Lower leg skin (tissue), 4 donors: ENCODE measurements around the gene CORIN. TPM values are rescaled to one million over a fixed set of nuclear protein-coding genes. Genes with fewer than 3 reads are reported as not detected.

Experiments used
- DNase-seq, 2 donors: peaks; one replicate each; pipeline ENCODE4 v3.0.0-alpha.2; 2019; ENCODE audit warnings: low spot score in 2 of 2
- H3K4me3 ChIP-seq: fragments of 200-600 bp; sonication (generic); 2 replicates; pipeline ENCODE4 v1.5.1; 2017; ENCODE audit warnings: mild to moderate bottlenecking, low read depth; ENCODE audit not compliant: poor library complexity, severe bottlenecking
- CTCF ChIP-seq, 3 donors: fragments of 450-650 bp; IDR thresholded peaks; one replicate each; pipeline ENCODE4 v1.5.1; 2016; ENCODE audit warnings: antibody characterized with exemption in 3 of 3, mild to moderate bottlenecking in 3 of 3, moderate library complexity in 2 of 3
- POLR2A ChIP-seq, 2 donors: fragments of 450-650 bp; IDR thresholded peaks; one replicate each; pipeline ENCODE4 v1.6.1; 2016 to 2017; ENCODE audit warnings: antibody characterized with exemption in 2 of 2, mild to moderate bottlenecking in 1 of 2, moderate library complexity in 1 of 2
- WGBS, 2 donors: methylation state at CpG; one replicate each; pipeline ENCODE4 v1.1.5; 2018; 5-methylcytosine and 5-hydroxymethylcytosine counted together
- intact Hi-C: fragments of 100-400 bp; cut with DNase I; formaldehyde crosslinking; loops from one replicate; pipeline ENCODE4 v1.15.0; 2023; ENCODE audit warnings: low total_unique reads
- total RNA-seq, 4 donors: library from RNA; depleted of rRNA; stranded (reverse); fragments of >200 nt; gene quantifications; one replicate each; pipeline ENCODE4 v1.1.0, GENCODE V29; 2016

CORIN gene
- total RNA-seq, 4 donors from 2014 or later = 0.15 to 17.6 (median 1.7) TPM

- TF ChIP-seq POLR2A (IDR thresholded peaks at IDR 0.05) = no peak
- TF ChIP-seq CTCF (IDR thresholded peaks at IDR 0.05) = no peak
- H3K4me3 ChIP-seq = no peak overlapping the region
- intact Hi-C loops = no loop called here
- WGBS, 2 donors = 83 to 87% methylated on average over 1 of the region's 1 CpG
- DNase-seq = no peak
Observed at GRCh38 chr4:47661741-47662140, 176.1 kb downstream of the CORIN start.

- no peak overlapping the region for H3K4me3 ChIP-seq
- no peak for DNase-seq
- 95% methylated on average over 1 of the region's 1 CpG for WGBS, 2 donors
- intact Hi-C loops = no loop called here
- TF ChIP-seq CTCF (IDR thresholded peaks at IDR 0.05) (no peak), POLR2A (IDR thresholded peaks at IDR 0.05) (no peak)
Observed at GRCh38 chr4:47659342-47659741, 178.5 kb downstream of the CORIN start.

- intact Hi-C loops = no loop called here
- no peak overlapping the region for H3K4me3 ChIP-seq
- no peak for TF ChIP-seq CTCF (IDR thresholded peaks at IDR 0.05)
- TF ChIP-seq POLR2A (IDR thresholded peaks at IDR 0.05) = no peak
- no peak for DNase-seq
- 90 to 96% methylated on average over 3 of the region's 3 CpGs for WGBS, 2 donors
Observed at GRCh38 chr4:47654972-47655693, 182.7 kb downstream of the CORIN start.

- intact Hi-C loops = no loop called here
- no peak for DNase-seq
- no peak overlapping the region for H3K4me3 ChIP-seq
- TF ChIP-seq CTCF (IDR thresholded peaks at IDR 0.05) = no peak
- TF ChIP-seq POLR2A (IDR thresholded peaks at IDR 0.05) = no peak
- 55 to 77% methylated on average over 2 of the region's 2 CpGs for WGBS, 2 donors
Observed at GRCh38 chr4:47652092-47652491, 185.8 kb downstream of the CORIN start.

GRCh38 chr4:47651231-47651630 lies 186.6 kb downstream of the CORIN start:
- H3K4me3 ChIP-seq = no peak overlapping the region
- TF ChIP-seq POLR2A (IDR thresholded peaks at IDR 0.05) (no peak), CTCF (IDR thresholded peaks at IDR 0.05) (no peak)
- WGBS, 2 donors = 34 to 62% methylated on average over 3 of the region's 3 CpGs
- intact Hi-C loops = no loop called here
- DNase-seq = no peak
